ENCODE results near the gene KCTD16.
A peak's percentile ranks its signal among the peaks of the same experiment; 100 is the strongest.

KCTD16 gene
- total RNA-seq = 0 to 0.61 reads per million in 2 donors

- peak; percentile 91 to 99 (median 98) for DNase-seq
Observed at GRCh38 chr5:144170276-144171024, at the start of gene KCTD16, which contains the start of gene YIPF5. Gene KCTD16, plus strand, starts transcription at chr5:144170873. Gene YIPF5, minus strand, starts transcription at chr5:144170659. Its CDS starts 704 bp downstream, at chr5:144169955.

GRCh38 chr5:144121577-144121976, 49.1 kb upstream of the KCTD16 start:
- DNase-seq = no peak

- no peak for DNase-seq
Observed at GRCh38 chr5:144122081-144122480, 48.6 kb upstream of the KCTD16 start.

DNA sequence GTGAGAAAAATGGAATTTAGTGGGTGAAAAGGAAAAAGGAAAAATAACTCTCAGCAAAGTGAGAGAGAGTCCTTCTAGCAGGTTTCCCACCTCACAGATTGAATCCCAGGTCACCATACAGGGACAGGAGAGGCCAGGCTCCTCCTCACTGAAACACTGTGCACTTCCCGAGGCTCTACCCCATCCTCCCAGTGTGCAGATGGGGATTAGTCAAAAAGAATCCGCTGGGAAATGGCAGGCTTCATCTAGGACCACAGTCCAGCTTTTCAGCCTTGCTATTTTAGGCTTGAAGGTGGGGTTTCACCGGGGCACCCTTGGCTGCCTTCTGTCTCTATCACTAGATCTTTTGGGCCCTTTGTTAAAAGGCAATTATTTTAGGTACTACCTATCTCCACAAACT, 48.0 kb upstream of the KCTD16 start:
- no peak for DNase-seq

- no peak for DNase-seq
Observed at GRCh38 chr5:144125163-144125726, 45.4 kb upstream of the KCTD16 start.

GRCh38 chr5:144126707-144127106, 44.0 kb upstream of the KCTD16 start:
- DNase-seq = no peak

DNA sequence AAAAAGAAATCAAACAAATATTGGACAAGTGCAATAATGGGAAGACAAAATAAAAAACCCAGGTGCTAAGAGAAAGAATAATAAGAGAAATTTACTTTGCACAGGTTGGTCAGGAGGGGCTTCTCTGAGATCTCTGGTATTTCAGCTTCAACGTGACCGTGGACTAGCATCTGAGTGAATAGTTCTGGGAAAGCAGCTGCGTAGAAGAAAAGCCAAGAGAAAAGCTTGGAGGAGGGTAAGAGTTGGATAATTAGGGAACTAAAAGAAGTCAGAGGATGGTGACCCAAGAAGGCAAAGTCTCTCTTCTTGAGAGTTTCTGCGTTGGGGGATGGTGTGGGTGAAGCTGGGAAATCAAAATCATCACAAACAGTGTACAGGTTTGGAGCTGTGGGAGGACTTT, 41.8 kb upstream of the KCTD16 start:
- no peak for DNase-seq

DNA sequence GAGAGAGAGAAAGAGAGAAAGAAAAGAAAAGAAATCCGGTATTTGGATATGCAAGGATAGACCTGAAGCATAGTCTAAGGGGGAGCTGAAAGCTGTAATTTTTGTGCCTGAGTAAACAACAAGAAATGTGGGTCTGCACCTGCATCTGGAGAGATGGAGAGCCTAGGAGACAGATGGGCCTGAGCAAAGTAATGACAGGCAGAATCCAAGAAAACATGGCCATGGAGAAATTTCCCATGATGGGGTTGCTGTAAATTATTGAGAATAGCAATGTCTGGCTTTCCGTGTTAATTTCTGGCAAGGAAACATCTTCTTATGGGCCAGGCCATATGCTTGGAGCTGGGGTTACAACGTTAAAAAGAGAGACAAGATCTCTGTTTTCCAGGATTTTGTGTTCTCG, 40.4 kb upstream of the KCTD16 start:
- no peak for DNase-seq

- no peak for DNase-seq
Observed at GRCh38 chr5:144131261-144131660, 39.4 kb upstream of the KCTD16 start.

- no peak for DNase-seq
Observed at GRCh38 chr5:144133050-144133633, 37.5 kb upstream of the KCTD16 start.

DNA sequence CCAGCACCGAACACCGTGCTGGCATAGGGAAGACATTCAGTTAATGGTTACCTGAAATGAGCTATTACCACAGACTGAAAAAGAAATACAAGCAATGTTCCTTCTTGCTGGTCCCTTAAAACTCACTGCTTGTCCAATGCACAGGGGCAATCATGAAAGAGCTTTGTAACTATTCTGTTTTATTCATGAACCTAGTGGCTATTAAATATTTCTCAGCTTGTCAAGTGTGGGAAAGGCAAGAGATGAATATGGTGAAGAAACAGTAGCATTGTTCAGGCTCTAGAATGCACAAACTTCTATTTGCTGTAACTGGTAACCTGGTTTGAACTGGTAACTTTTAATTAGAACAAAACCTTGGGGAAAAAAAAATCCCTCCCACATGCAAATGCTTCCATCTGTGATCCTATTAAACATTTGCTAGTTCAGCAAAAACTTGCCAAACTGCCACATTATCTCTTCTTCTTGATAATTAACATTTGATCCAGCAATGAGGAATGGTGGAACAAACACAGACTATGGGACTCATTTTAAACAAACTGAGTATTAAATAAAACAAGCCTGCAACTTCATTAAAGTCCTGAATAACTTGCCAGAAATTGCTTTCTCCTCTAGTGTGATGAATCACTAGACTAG, 36.4 kb upstream of the KCTD16 start:
- no peak for DNase-seq

GRCh38 chr5:144135113-144135762, 35.4 kb upstream of the KCTD16 start:
- DNase-seq = no peak

GRCh38 chr5:144139586-144139985, 31.1 kb upstream of the KCTD16 start:
- DNase-seq = no peak

GRCh38 chr5:144141585-144141984, 29.1 kb upstream of the KCTD16 start:
- DNase-seq = no peak

DNA sequence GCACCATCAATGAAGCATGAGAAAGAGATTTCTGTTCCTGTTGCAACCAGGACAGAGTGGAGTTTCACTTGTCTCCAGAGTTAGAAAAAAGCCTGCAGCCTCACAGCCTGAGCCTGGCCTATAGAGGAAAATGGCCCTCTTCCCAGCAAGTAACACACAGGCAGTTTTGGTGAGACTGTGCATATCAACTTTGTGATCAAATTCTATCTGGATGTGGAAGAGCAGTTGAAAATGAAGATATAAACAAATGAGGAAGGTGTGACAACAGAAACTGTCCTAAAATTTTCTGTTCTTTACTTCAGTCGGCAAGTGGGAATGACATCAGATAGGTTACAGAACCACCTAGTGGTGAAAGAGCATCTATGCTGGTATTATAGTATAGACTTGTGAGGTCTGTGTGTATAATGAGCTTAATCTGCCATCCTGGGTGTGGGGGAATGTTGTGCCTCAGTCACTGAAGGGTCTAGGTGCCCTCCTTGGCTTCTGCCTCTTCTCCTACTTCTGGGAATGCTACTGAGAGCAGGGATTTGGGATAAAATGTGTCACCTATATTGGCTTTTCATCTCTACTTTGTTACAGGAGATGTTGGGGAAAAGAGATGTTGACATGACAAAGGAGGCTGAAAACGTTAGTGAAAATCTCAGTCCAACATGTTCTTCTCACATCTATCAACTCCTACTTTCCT, 28.4 kb upstream of the KCTD16 start:
- DNase-seq = peak in 1 of 5 experiments; percentile 32

DNA sequence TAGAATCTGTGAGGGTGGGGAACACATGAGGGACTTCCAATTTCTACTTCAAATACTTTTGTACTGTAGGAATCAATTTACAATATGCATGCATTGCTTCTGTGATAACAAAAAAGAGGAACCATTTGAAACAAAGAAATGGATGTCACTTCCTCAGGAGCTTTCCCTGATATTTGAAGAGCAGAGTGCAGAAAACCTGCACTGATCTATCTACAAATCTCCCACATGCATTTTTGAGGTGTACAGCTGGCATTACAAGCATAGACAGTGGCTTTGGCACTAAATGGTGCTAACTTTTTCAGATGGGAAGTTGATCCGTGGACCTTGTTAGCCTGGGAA, 27.9 kb upstream of the KCTD16 start:
- DNase-seq = no peak

GRCh38 chr5:144143625-144144024, 27.0 kb upstream of the KCTD16 start:
- no peak for DNase-seq

DNA sequence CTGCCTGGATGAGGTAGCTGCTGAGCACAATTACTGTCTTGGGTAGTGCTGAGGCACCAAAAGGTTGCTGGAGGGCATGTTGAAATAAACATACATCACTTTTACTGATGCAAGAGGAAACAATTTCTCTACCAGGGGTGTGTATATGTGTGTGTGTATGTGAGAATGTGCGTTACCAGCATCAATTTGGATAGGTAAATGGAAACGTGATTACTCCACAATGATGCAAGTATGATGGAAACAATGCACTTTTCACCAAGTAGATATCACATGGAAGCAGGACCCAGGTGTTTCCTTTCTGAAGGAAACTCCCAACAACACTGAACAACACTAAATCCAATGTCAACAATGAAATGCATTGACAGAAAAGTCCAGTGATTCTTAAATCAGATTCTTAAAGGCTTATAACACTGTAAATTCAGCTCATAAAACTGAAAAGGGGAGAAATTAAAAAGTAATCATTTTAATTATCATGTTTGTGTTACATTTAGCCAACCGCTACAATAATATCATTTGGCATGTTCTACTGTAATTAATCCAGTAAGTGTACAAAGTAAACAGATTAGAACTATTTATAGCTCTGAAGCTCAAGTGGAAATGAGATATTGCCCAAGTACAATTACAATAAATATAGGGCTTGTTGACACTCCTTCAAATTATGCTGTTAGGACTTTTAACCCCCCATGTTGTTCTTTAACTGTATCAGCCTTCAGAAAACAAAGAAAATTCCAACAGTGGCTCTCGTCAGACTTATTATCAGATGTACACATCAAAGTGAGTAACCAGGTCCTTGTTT, 25.5 kb upstream of the KCTD16 start:
- no peak for DNase-seq

DNA sequence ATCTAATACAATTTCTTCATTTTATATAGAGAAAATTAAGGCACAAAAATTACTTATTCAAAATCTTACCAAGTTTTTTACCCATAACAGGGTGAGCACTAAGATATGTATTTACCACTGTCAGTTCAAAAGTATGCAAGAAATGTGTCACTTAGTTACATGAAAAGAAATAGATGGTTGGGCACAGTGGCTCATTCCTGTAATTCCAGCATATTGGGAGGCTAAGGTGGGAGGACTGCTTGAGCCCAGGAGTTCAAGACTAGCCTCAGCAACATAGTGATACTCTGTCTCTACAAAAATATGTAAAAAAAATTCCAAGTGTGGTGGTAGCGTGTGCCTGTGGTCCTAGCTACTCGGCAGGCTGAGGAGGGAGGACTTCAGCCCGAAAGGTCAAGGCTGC, 19.6 kb upstream of the KCTD16 start:
- DNase-seq = no peak

GRCh38 chr5:144156767-144157171, 13.9 kb upstream of the KCTD16 start:
- DNase-seq = no peak

GRCh38 chr5:144162686-144163085, 8.0 kb upstream of the KCTD16 start:
- DNase-seq = no peak

- DNase-seq = no peak
Observed at GRCh38 chr5:144166696-144167095, 4.0 kb upstream of the KCTD16 start.
